Gastrocnemius medialis (tissue), 4 donors: ENCODE measurements around the gene CRABP2. TPM values are rescaled to one million over a fixed set of nuclear protein-coding genes. Genes with fewer than 3 reads are reported as not detected.

Experiments used
- ATAC-seq, 2 donors: fragments of 150-250 bp; one replicate each; pipeline ENCODE4 v1.9.1; 2016
- DNase-seq, 2 donors: peaks; one replicate each; pipeline ENCODE4 v3.0.0-alpha.2; 2019
- H3K27ac ChIP-seq, 4 donors: fragments of 200-600 bp; sonication (generic); 1 replicate in 1 of 4; 2 replicates in 3 of 4; pipeline ENCODE4 v1.5.1; 2016 to 2018; ENCODE audit warnings: mild to moderate bottlenecking in 2 of 4, moderate library complexity in 1 of 4
- H3K27me3 ChIP-seq, 3 donors: fragments of 200-600 bp; sonication (generic) in 2 of 3; 1 replicate in 1 of 3; 2 replicates in 2 of 3; pipeline versions ENCODE4 v1.5.1 to v1.6.0; 2016 to 2019; ENCODE audit warnings: mild to moderate bottlenecking in 1 of 3, moderate library complexity in 1 of 3
- H3K36me3 ChIP-seq, 2 donors: fragments of 200-600 bp; sonication (generic) in 1 of 2; one replicate each; pipeline ENCODE4 v1.5.1; 2017 to 2018
- H3K4me1 ChIP-seq, 2 donors: fragments of 200-600 bp; sonication (generic) in 1 of 2; one replicate each; pipeline ENCODE4 v1.5.1; 2016 to 2017; ENCODE audit warnings: mild to moderate bottlenecking in 2 of 2
- H3K4me3 ChIP-seq, 4 donors: fragments of 200-600 bp; sonication (generic) in 3 of 4; 1 replicate in 1 of 4; 2 replicates in 3 of 4; pipeline ENCODE4 v1.5.1; 2016 to 2019; ENCODE audit warnings: mild to moderate bottlenecking in 2 of 4
- H3K9me3 ChIP-seq, 3 donors: fragments of 200-600 bp; sonication (generic) in 2 of 3; 1 replicate in 1 of 3; 2 replicates in 2 of 3; pipeline ENCODE4 v1.5.1; 2016 to 2019
- POLR2A ChIP-seq, 2 donors: fragments of 450-650 bp; IDR thresholded peaks; one replicate each; pipeline ENCODE4 v1.6.1; 2017; ENCODE audit warnings: antibody characterized with exemption in 2 of 2, mild to moderate bottlenecking in 2 of 2, moderate library complexity in 2 of 2
- in situ Hi-C, 4 donors: fragments of 200-750 bp; cut with MboI; loops; one replicate each; pipeline versions ENCODE4 v1.15.0 to v1.8.0; 2017; ENCODE audit warnings: low sequenced_read_pairs in 4 of 4
- intact Hi-C: fragments of 100-400 bp; cut with DNase I; formaldehyde crosslinking; loops from one replicate; pipeline ENCODE4 v1.15.1; 2023; ENCODE audit warnings: low total_unique reads
- total RNA-seq, 4 donors: library from RNA; depleted of rRNA; stranded (reverse); fragments of >200 nt; gene quantifications; one replicate each; pipeline versions ENCODE4 v1.1.0 to v1.2.3, GENCODE V29; 2016
- TF ChIP-seq, protein P1 (sequence below), 5 experiments: fragments of 450-650 bp in 3 of 5; fragments of 200-600 bp in 2 of 5; sonication (generic) in 2 of 5; IDR thresholded peaks in 4 of 5; conservative IDR thresholded peaks in 1 of 5; 1 replicate in 4 of 5; 2 replicates in 1 of 5; pipeline ENCODE4 v1.5.1; 2016 to 2019; ENCODE audit warnings: antibody characterized with exemption in 5 of 5, mild to moderate bottlenecking in 3 of 5, moderate library complexity in 3 of 5

Gene CRABP2
- total RNA-seq, 4 donors from 2014 or later, result 0.98 to 1.3 TPM; not detected in 2

DNA sequence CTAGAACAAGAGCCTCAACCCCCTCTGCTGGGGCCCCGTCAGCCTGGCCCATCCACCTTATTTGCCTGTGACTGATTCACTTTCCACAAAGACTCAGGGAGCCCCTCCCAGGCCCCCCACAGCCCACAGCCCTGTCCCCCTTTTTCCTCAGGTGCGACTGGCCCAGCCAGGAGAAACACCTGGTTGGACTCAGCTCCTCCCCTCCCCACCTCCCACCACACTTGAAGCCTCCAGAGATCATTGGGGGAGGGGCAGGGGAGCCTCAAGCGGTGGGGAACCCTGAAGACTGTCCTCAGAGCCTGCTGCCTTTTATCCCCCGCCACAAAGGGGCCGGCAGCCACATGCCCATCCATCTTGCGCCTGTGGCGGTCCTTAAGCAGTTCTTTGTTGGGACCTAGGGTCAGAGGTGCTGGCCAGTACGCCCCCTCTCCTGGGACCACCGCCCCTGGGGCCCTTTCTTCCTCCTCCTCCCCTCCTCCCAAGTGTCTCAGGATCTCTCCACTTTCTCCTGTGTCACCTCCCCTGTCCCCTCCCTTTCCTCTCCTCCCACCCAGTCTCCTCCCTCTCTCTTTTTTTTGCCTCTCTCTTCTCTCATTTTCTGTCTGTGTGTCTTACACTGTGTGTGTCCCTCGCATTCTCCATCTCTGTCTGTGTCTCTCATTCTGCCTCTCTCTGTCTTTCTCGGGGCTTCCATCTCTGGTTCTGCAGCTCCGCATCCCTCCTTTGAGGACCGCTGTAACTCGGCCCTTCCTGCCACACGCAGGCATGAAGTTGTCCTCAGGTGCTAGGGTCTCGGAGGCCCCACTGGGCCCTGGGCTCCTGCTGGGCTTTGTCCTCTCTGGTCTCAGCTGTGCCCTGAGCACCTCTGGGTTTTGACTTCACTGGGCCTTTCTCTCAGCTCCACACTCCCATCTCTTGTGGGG is 12.2 kb downstream of the CRABP2 start:
- H3K27me3 ChIP-seq, result peaks cover 0 to 2% (median 0%) of the 10 kb centered on the region in 3 donors
- H3K27ac ChIP-seq, result no peak overlapping the region
- DNase-seq (no peak), ATAC-seq (no peak)
- H3K9me3 ChIP-seq, result no peaks in the 10 kb centered on the region
- intact Hi-C loops, result no loop called here
- in situ Hi-C loops, result loop anchor here in 2 of 4 donors (25.0 kb wide), 2 partner anchors 169 to 194 kb away; partner anchors contain the start of genes INSRR (in 1 of the 2), NTRK1 (in 1 of the 2) and PEAR1 (in 1 of the 2)
- no peaks in the 10 kb centered on the region for H3K36me3 ChIP-seq
- TF ChIP-seq POLR2A (IDR thresholded peaks at IDR 0.05), result no peak
- TF ChIP-seq, protein P1, sequence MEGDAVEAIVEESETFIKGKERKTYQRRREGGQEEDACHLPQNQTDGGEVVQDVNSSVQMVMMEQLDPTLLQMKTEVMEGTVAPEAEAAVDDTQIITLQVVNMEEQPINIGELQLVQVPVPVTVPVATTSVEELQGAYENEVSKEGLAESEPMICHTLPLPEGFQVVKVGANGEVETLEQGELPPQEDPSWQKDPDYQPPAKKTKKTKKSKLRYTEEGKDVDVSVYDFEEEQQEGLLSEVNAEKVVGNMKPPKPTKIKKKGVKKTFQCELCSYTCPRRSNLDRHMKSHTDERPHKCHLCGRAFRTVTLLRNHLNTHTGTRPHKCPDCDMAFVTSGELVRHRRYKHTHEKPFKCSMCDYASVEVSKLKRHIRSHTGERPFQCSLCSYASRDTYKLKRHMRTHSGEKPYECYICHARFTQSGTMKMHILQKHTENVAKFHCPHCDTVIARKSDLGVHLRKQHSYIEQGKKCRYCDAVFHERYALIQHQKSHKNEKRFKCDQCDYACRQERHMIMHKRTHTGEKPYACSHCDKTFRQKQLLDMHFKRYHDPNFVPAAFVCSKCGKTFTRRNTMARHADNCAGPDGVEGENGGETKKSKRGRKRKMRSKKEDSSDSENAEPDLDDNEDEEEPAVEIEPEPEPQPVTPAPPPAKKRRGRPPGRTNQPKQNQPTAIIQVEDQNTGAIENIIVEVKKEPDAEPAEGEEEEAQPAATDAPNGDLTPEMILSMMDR (IDR thresholded peaks at IDR 0.05 in 4 of 5, conservative IDR thresholded peaks at IDR 0.05 in 1 of 5), result no peak
- no peak overlapping the region for H3K4me3 ChIP-seq
- H3K4me1 ChIP-seq, result peaks cover 9 to 13% of the 10 kb centered on the region in 2 donors

DNA sequence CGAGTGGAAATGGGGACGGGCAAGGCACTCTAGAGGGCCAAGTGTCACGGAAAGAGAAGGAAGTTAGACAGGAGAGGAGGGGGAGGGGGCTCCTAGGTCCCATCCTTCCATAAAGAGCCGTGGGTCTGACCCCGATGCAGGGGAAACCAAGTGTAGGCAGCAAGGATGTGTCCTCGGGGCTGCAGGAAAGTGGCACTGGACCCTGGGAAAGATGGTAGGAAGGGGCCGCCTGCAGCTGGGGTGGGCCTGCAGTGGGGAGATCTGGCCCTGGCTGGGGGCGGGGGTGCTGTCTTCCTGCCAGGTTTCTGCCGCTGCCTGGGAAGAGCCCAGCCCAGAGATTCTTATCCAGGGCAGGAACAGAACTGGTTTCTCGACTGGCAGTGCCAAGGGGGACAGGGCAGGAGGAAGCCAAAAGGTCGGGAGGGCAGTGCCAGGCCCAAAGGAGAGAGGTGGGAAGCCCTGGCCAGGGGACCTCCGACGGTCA is 12.9 kb downstream of the CRABP2 start:
- in situ Hi-C loops, result loop anchor here in 2 of 4 donors (25.0 kb wide), 2 partner anchors 170 to 195 kb away; partner anchors contain the start of genes INSRR (in 1 of the 2), NTRK1 (in 1 of the 2) and PEAR1 (in 1 of the 2)
- DNase-seq, result no peak
- intact Hi-C loops, result no loop called here

DNA sequence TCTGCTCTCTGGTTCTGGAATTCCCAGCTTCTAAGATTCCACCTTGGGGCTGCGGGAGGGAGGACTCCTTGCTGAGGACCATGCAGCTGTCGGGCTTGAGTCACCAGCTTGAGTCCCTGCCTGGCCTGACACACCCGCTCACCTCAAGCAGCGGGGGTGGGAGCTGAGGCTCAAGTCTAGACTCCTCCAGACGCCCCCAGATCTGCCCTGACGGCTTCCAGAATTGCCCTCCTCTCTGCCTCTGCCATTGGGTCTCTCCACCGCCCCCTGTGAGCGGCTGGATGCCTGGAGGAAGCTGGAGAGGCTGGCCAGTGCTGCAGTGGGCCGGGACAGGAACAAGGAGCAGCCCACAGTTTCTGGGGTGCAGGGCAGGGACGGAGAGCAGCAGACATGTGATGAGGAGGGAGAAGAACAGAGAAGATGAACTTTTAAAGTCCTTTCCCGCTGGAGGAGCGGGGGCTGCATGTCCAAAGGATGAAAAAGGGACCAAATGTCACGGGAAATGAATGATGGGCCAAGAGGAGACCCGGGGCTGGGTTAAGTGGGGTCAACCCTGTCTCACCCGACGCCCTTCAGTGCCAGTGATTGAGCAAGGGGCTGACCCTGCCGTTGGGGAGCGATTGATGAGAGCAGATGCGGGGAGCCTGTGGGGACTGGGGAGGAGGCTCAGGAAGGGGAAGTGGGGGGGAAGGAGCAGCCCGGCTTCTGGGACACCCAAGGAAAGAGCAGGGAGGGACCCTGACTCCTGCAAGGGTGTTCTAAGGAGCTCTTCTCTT is 13.5 kb downstream of the CRABP2 start:
- H3K27me3 ChIP-seq, result peaks cover 0 to 2% (median 0%) of the 10 kb centered on the region in 3 donors
- TF ChIP-seq POLR2A (IDR thresholded peaks at IDR 0.05), result no peak
- H3K4me1 ChIP-seq, result peaks cover 9 to 13% of the 10 kb centered on the region in 2 donors
- intact Hi-C loops, result no loop called here
- no peaks in the 10 kb centered on the region for H3K9me3 ChIP-seq
- no peaks in the 10 kb centered on the region for H3K36me3 ChIP-seq
- in situ Hi-C loops, result loop anchor here in 2 of 4 donors (25.0 kb wide), 2 partner anchors 170 to 195 kb away; partner anchors contain the start of genes INSRR (in 1 of the 2), NTRK1 (in 1 of the 2) and PEAR1 (in 1 of the 2)
- DNase-seq (no peak), ATAC-seq (no peak)
- no peak overlapping the region for H3K4me3 ChIP-seq
- H3K27ac ChIP-seq, result no peak overlapping the region

More for the DNA sequence above, 12.9 kb downstream of the CRABP2 start:
- Histone ChIP-seq H3K4me1 (peaks cover 9 to 13% of the 10 kb centered on the region in 2 donors), H3K4me3 (no peak overlapping the region), H3K36me3 (no peaks in the 10 kb centered on the region), H3K27me3 (peaks cover 0 to 2% (median 0%) of the 10 kb centered on the region in 3 donors), H3K9me3 (no peaks in the 10 kb centered on the region), H3K27ac (no peak overlapping the region)
- TF ChIP-seq, protein P1 (IDR thresholded peaks at IDR 0.05 in 4 of 5, conservative IDR thresholded peaks at IDR 0.05 in 1 of 5), result no peak
- TF ChIP-seq POLR2A (IDR thresholded peaks at IDR 0.05), result no peak
- no peak for ATAC-seq

DNA sequence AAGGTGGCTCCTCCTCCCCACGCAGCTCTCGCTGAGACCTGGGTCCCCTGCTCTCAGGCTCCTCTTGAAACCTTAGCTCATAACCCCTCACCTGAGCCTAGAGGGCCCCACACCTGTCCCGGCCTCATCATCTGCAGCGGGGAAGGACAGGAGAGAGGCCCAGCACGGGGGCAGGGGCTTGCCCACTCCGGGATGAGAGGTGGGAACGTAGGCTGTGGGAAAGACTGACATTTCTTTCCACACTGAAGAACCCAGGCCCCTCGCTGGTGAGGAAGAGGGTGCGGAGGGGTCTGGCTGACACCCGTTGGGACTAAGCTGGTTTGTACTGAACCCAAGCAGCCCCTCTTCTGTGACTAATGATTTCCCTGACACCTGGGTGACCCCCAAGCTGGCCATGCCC is 14.2 kb downstream of the CRABP2 start:
- no peak for TF ChIP-seq POLR2A (IDR thresholded peaks at IDR 0.05)
- TF ChIP-seq, protein P1 (IDR thresholded peaks at IDR 0.05 in 4 of 5, conservative IDR thresholded peaks at IDR 0.05 in 1 of 5), result no peak
- Histone ChIP-seq H3K9me3 (no peaks in the 10 kb centered on the region), H3K4me3 (no peak overlapping the region), H3K27me3 (peaks cover 0 to 2% (median 0%) of the 10 kb centered on the region in 3 donors), H3K27ac (no peak overlapping the region), H3K36me3 (no peaks in the 10 kb centered on the region), H3K4me1 (peaks cover 9 to 13% of the 10 kb centered on the region in 2 donors)
- in situ Hi-C loops (loop anchor here in 2 of 4 donors (25.0 kb wide), 2 partner anchors 171 to 196 kb away; partner anchors contain the start of genes INSRR (in 1 of the 2), NTRK1 (in 1 of the 2) and PEAR1 (in 1 of the 2)), intact Hi-C loops (no loop called here)
- DNase-seq, result no peak
- ATAC-seq, result no peak
